ENCODE measurements around the gene CT45A3.
"Not testable (repeated sequence)": the region's sequence is repeated elsewhere in the genome, so short reads cannot be mapped to it uniquely, and the experiment has no call there.

GRCh38 chrX:135713183-135713689 lies 54.8 kb downstream of the CT45A3 start, which contains the start of gene CT45A1:
- not testable (repeated sequence) for TF ChIP-seq CTCF, POLR2A (IDR thresholded peaks at IDR 0.05)

Measured in thyroid gland (tissue), 4 donors.